Esophagus (tissue), 2 donors: Measurements from ENCODE around the gene CREB5. TPM values are rescaled to one million over a fixed set of nuclear protein-coding genes. Genes with fewer than 3 reads are reported as not detected.

Source experiments
- H3K27ac ChIP-seq, 2 donors: one replicate each; pipeline ENCODE4 v1.5.1; 2013; ENCODE audit warnings: low read depth in 2 of 2, mild to moderate bottlenecking in 2 of 2, inconsistent platforms in 1 of 2, low read length in 1 of 2, moderate library complexity in 1 of 2
- H3K27me3 ChIP-seq, 2 donors: one replicate each; pipeline ENCODE4 v1.6.1; 2013; ENCODE audit warnings: low read length in 2 of 2, control low read depth in 1 of 2, mild to moderate bottlenecking in 1 of 2; ENCODE audit not compliant: insufficient read depth in 2 of 2, control insufficient read depth in 1 of 2
- H3K36me3 ChIP-seq, 2 donors: one replicate each; pipeline ENCODE4 v1.6.1; 2013; ENCODE audit warnings: low read length in 1 of 2; ENCODE audit not compliant: control insufficient read depth in 2 of 2, insufficient read depth in 2 of 2
- H3K4me1 ChIP-seq, 2 donors: one replicate each; pipeline ENCODE4 v1.6.1; 2013; ENCODE audit warnings: low read length in 1 of 2; ENCODE audit not compliant: control insufficient read depth in 2 of 2, insufficient read depth in 2 of 2
- H3K4me3 ChIP-seq, 2 donors: one replicate each; pipeline ENCODE4 v1.5.1; 2013; ENCODE audit warnings: low read length in 2 of 2, mild to moderate bottlenecking in 2 of 2, low read depth in 1 of 2, moderate library complexity in 1 of 2
- H3K9me3 ChIP-seq, 2 donors: one replicate each; pipeline ENCODE4 v1.6.1; 2013; ENCODE audit warnings: mild to moderate bottlenecking in 2 of 2, low read depth in 1 of 2, low read length in 1 of 2, moderate library complexity in 1 of 2; ENCODE audit not compliant: control insufficient read depth in 2 of 2, insufficient read depth in 1 of 2
- WGBS, 2 donors: extraction: QIAGEN DNeasy Blood & Tissue Kit; methylation state at CpG; one replicate each; pipeline ENCODE4 v1.1.7; 2013; 5-methylcytosine and 5-hydroxymethylcytosine counted together
- polyA plus RNA-seq, 2 donors: library from polyadenylated mRNA; stranded (reverse); fragments of 200-250 nt; gene quantifications; one replicate each; pipeline ENCODE4 v1.2.3, GENCODE V29; 2013
- donor health status: healthy with polysubstance abuse.
- donor health status: Bipolar disorder and iron deficiency.

CREB5 gene
- polyA plus RNA-seq, 2 donors = 0.67 to 1.2 TPM

DNA sequence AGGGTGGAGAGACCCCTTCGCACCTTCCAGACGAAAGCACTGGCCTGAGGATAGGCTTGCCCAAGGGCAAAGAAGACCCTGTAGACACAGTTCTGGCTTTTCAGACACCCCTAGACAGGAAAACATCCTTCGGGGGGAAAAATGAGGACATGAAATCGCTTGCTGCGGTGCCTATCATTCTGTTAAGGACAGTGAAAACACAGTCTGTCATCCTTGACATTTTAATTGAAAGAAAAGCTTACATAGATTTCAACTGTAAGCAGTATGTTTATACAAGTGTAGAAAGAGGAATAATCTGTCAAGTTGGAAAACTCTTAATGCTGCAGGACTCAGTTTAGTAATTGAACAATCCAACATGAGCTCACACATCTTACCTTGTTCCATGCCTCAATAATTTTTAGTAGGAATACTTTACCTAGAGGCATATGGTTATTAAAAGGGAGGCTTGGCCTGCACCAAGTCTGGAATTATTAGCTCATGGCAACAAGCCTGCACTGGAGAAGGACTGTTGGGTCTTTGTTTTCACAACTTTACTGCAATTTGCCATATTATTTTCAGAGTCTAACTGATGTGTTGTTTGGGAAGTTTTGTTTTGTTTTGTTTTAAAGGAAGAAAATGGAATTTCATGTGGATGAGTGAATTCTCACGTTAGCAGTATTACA lies 302.3 kb downstream of the CREB5 start:
- H3K36me3 ChIP-seq = no peaks in the 10 kb centered on the region
- WGBS, 2 donors = 65 to 69% methylated on average over 6 of the region's 6 CpGs
- peaks cover 0 to 2% of the 10 kb centered on the region in 2 donors for H3K4me1 ChIP-seq
- no peaks in the 10 kb centered on the region for H3K27me3 ChIP-seq
- no peaks in the 10 kb centered on the region for H3K9me3 ChIP-seq
- no peak overlapping the region for H3K27ac ChIP-seq
- no peak overlapping the region for H3K4me3 ChIP-seq

DNA sequence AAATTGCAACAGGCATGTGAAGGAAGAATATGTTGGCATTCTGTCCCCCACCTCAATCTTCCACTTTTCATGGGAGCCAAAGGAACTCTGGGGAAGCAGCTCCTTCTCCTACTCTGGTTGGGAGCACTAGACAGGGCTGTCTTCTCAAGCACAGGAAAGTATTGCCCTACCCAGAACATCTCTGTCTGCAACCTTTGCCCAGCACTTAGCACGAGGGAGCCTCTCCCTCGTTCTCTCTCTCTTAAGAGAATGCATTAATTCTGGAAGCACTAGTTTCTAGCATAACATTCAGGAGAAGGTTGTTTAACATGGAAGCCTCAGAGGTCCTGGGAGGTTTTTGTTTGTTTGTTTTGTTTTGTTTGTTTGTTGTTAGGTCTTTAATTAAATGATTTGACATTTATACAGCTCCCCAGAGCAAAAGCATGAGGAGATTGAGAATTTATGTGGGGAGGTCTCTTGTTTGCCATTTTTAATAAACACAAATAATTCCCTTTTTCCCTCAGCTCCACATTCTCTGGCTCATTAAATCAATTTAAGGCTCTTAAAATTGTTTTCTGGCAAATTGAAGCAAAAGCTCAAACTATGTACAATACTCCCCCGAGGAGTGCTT lies 305.2 kb downstream of the CREB5 start:
- no peaks in the 10 kb centered on the region for H3K9me3 ChIP-seq
- H3K27ac ChIP-seq = no peak overlapping the region

DNA sequence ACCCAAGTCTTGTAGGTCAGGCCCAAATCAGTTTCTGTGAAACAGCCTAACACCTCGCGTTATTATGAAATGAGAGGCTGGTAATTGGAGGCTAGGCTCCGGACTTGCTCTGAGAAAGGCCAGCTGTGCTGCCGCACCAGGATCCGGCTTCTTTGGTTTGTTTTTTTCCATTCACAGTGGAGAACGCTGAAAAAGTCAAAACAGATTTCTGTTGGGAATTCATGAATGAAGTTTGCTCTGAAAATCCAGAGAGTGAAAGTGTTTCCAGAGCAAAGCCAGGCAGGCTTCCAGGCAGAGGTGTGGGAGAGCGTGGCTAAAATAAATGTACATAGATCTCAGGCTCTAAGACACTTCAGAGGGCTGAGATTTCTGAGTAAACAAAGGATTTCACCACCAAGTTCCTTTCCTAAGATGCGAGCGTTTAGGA lies 305.8 kb downstream of the CREB5 start:
- 72 to 73% methylated on average over 9 of the region's 9 CpGs for WGBS, 2 donors
- H3K27ac ChIP-seq = no peak overlapping the region

More for the DNA sequence above, 305.2 kb downstream of the CREB5 start:
- no peak overlapping the region for H3K4me3 ChIP-seq
- peaks cover 0 to 2% of the 10 kb centered on the region in 2 donors for H3K4me1 ChIP-seq
- no peaks in the 10 kb centered on the region for H3K36me3 ChIP-seq
- WGBS, 2 donors = 82 to 83% methylated on average over 3 of the region's 3 CpGs
- H3K27me3 ChIP-seq = no peaks in the 10 kb centered on the region

DNA sequence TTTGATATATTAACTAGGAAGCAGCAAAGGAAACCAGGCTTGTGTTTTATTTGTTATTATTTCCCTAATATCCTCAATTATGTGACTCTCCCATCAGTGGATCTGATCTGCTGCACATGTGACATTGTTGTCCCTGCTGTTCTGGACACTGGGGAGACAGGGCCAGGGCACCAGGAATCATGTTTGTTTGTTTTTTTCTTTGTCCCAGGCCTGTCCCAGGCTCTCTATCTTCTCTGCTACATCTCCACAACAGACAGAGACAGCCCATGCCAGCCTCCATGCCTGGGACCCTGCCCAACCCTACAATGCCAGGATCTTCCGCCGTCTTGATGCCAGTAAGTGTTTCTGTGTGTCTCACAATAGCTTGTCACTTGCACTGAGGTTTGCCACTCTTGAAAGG lies 306.2 kb downstream of the CREB5 start:
- no peaks in the 10 kb centered on the region for H3K36me3 ChIP-seq
- peaks cover 0 to 2% of the 10 kb centered on the region in 2 donors for H3K4me1 ChIP-seq
- no peak overlapping the region for H3K4me3 ChIP-seq
- H3K9me3 ChIP-seq = no peaks in the 10 kb centered on the region
- H3K27ac ChIP-seq = no peak overlapping the region
- no peaks in the 10 kb centered on the region for H3K27me3 ChIP-seq
- WGBS, 2 donors = 89 to 92% methylated on average over 2 of the region's 2 CpGs

More for the DNA sequence above, 305.8 kb downstream of the CREB5 start:
- H3K27me3 ChIP-seq = no peaks in the 10 kb centered on the region
- no peaks in the 10 kb centered on the region for H3K36me3 ChIP-seq
- H3K9me3 ChIP-seq = no peaks in the 10 kb centered on the region
- peaks cover 0 to 2% of the 10 kb centered on the region in 2 donors for H3K4me1 ChIP-seq
- no peak overlapping the region for H3K4me3 ChIP-seq

GRCh38 chr7:28722684-28723083 lies 310.4 kb downstream of the CREB5 start:
- Histone ChIP-seq H3K4me3 (no peak overlapping the region), H3K27me3 (no peaks in the 10 kb centered on the region), H3K36me3 (no peaks in the 10 kb centered on the region), H3K27ac (no peak overlapping the region), H3K4me1 (peaks cover 0 to 2% of the 10 kb centered on the region in 2 donors), H3K9me3 (no peaks in the 10 kb centered on the region)
- WGBS, 2 donors = 83 to 87% methylated on average over 4 of the region's 4 CpGs

DNA sequence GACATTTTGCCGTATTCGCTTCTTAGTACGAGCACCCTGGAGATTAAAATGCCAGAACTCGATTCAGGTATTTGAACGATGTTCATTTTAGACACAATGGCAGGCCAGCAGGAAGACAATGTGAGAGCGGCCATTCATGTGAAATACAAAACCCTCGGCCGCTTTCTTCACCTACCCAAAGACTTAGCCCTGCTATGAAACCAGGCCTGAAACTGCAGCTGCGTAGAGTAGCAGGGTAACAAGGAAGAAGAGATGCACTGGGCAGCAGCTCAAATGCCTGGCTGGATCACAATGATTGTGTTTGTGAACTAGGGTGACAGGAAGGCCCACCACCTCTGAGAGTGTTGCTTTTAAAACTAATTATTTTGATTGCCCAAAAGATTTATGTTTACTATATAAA lies 311.0 kb downstream of the CREB5 start:
- Histone ChIP-seq H3K9me3 (no peaks in the 10 kb centered on the region), H3K27me3 (no peaks in the 10 kb centered on the region), H3K4me3 (no peak overlapping the region), H3K4me1 (peaks cover 0 to 2% of the 10 kb centered on the region in 2 donors), H3K27ac (no peak overlapping the region), H3K36me3 (no peaks in the 10 kb centered on the region)
- 86 to 87% methylated on average over 9 of the region's 9 CpGs for WGBS, 2 donors

GRCh38 chr7:28724563-28724962 lies 312.2 kb downstream of the CREB5 start:
- H3K4me3 ChIP-seq = no peak overlapping the region
- no peak overlapping the region for H3K27ac ChIP-seq
- no peaks in the 10 kb centered on the region for H3K36me3 ChIP-seq
- H3K27me3 ChIP-seq = no peaks in the 10 kb centered on the region
- H3K9me3 ChIP-seq = no peaks in the 10 kb centered on the region
- 85 to 98% methylated on average over 1 of the region's 1 CpG for WGBS, 2 donors
- no peaks in the 10 kb centered on the region for H3K4me1 ChIP-seq

DNA sequence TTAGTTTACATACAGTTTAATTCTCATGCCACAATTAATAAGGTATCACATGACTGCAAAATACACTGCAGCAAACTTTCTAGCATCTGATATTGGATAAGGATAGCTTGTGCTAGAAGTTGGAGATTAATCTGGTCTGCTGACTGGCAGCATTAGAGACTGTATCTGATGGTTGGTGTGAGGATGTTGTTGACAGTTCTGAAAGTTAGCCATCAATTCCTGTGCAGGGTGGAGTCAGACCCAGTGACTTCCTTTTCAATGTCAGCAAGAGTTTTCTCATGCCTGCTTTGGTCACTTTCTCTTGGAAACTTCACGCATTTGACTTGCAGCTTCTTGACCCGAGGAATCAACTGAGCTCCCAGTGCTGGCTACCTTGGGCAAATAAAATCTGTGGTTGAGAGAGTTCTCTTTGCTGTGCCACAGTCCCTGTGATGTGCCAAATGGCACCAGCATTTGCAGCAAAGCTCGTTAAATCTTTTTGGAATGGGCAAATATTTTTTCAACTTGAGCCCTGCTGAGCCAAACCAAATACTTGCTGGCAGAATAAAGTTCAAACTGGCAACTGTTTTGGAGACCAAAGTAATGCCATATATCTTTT lies 312.8 kb downstream of the CREB5 start:
- H3K27ac ChIP-seq = no peak overlapping the region
- no peaks in the 10 kb centered on the region for H3K4me1 ChIP-seq
- no peaks in the 10 kb centered on the region for H3K9me3 ChIP-seq
- H3K27me3 ChIP-seq = no peaks in the 10 kb centered on the region
- no peak overlapping the region for H3K4me3 ChIP-seq
- no peaks in the 10 kb centered on the region for H3K36me3 ChIP-seq
- WGBS, 2 donors = 28 to 37% methylated on average over 3 of the region's 3 CpGs

DNA sequence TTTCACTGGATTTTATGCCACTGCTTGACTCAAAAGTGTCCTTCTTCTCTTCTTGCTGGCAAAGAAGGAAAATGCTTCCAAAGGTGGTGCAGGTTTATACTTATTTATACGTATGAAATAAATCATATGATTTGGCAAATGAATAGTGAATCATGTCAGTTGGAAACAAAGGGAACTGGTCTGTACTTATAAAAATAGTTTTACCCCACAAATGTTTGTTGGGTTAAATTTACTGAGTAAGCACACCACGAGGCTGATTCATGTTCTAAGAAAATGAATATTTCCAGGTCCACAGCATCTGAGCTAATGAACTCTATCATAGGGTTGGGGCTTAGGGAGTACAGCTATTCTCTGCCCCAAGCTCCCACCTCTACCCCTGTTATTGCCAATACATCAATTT lies 313.6 kb downstream of the CREB5 start:
- WGBS, 2 donors = 32 to 48% methylated on average over 2 of the region's 2 CpGs
- Histone ChIP-seq H3K4me3 (no peak overlapping the region), H3K27ac (no peak overlapping the region), H3K27me3 (no peaks in the 10 kb centered on the region), H3K9me3 (no peaks in the 10 kb centered on the region), H3K4me1 (no peaks in the 10 kb centered on the region), H3K36me3 (no peaks in the 10 kb centered on the region)
